Peyer's patch (tissue), 4 donors: ENCODE data around the gene UCHL5.

Experiments used
- POLR2A ChIP-seq, 2 donors: fragments of 450-650 bp; IDR thresholded peaks; one replicate each; pipeline ENCODE4 v1.5.1; 2017; ENCODE audit warnings: antibody characterized with exemption in 2 of 2, mild to moderate bottlenecking in 2 of 2, moderate library complexity in 2 of 2
- TF ChIP-seq, protein P1 (sequence below), 6 experiments: fragments of 450-650 bp in 4 of 6; fragments of 200-600 bp in 2 of 6; sonication (generic) in 1 of 6; IDR thresholded peaks; one replicate each; pipeline ENCODE4 v1.5.1; 2017 to 2019; ENCODE audit warnings: antibody characterized with exemption in 6 of 6, mild to moderate bottlenecking in 3 of 6, moderate library complexity in 1 of 6

DNA sequence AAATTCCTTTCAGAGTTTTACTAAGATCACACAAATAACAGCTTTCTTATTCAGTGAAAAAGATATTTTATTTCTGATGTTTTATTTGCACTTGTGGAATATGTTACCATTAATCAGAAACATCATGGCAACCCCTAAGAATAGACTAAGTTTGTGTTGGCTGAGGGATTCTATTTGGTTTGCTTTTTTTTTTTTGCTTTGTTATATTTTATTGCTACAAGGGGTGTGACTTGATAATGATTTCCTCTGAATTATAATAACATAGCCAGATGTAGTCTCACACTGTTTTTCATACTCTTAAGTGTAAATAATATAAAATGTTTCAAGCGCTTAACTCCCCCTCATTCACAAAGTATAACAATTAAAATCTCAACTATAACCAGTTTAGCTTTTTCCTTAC is 26.1 kb upstream of the UCHL5 start:
- no peak for TF ChIP-seq POLR2A (IDR thresholded peaks at IDR 0.05)
- TF ChIP-seq, protein P1, sequence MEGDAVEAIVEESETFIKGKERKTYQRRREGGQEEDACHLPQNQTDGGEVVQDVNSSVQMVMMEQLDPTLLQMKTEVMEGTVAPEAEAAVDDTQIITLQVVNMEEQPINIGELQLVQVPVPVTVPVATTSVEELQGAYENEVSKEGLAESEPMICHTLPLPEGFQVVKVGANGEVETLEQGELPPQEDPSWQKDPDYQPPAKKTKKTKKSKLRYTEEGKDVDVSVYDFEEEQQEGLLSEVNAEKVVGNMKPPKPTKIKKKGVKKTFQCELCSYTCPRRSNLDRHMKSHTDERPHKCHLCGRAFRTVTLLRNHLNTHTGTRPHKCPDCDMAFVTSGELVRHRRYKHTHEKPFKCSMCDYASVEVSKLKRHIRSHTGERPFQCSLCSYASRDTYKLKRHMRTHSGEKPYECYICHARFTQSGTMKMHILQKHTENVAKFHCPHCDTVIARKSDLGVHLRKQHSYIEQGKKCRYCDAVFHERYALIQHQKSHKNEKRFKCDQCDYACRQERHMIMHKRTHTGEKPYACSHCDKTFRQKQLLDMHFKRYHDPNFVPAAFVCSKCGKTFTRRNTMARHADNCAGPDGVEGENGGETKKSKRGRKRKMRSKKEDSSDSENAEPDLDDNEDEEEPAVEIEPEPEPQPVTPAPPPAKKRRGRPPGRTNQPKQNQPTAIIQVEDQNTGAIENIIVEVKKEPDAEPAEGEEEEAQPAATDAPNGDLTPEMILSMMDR (IDR thresholded peaks at IDR 0.05) = no peak
